ENCODE measurements around the gene CYP24A1.

CYP24A1 gene

DNA sequence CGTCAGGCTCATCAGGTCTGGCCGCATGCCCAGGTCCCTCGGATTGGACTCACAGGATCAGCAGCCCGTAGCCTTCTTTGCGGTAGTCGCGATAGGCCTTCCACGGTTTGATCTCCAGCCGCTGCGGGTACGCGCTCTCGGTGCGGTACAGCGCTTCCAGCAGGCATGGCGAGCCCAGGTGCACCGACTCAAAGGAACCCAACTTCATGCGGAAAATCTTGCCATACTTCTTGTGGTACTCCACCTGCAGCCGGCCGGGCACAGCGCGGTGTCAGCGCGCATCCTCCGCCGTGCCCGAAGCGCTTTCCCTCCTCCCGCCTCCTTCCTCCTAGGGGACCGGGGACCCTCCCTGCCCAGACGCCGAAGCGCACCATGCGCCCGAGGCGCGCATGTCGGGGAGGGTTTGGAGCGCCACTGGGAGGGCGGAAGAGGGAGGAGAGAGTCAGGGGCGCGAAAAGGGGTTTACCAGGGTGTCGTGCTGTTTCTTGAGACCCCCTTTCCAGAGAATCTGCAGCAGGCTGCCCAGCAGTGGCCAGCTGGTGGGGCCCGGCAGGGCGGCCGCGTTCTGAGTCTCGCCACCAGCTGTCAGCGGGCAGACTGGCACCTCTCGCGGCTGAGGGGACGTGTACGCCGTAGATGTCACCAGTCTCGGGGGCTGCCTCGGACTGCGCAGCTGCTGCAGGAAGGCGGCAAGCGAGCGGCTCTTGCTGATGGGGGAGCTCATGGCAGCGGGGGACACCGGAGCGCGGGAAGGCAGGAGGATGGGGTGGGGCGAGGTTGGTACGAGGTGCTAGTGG lies 732 bp downstream of the CYP24A1 start:
- DNase-seq, result peak; percentile 57

GRCh38 chr20:54172532-54172855 lies 1.3 kb downstream of the CYP24A1 start:
- no peak for DNase-seq

DNA sequence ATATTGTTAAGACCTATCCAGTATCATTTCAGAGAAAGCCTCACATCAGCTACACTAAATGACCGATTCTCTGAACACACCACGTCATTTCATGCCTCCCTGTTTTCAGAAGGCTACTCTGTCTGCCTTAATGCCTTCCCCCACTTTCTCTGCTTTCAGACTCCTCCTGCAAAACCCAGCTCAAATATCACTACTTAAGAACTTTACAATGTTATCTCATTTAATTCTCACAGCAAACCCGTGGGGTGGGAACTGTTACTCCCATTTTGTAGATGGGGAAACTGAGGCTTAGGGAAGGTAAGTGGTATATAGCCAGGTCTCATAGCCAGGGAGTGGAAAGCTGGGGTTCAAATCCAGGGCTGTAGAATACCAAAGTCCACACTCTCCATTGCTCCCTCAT lies 2.8 kb downstream of the CYP24A1 start:
- DNase-seq, result no peak

DNA sequence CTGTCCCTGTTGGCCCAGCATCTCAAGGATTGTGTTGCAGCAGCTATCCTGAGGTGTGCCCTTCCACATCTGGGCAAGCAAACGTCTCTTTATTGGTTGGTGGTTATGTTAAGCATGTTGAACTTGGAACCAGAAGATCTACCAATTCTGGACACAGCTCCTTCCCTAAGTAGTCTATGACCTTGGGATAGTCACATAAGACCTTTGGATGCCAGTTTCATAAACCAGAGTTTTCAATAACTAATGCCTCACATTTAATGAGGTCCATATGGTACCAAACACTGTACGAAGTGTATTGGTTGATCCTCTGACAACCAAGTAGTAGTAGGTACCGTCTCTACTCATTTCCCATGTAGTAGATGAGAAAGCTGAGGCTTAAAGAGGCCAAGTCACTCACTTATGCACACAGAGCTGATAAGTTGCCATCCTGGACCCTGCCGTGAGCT lies 3.7 kb downstream of the CYP24A1 start:
- no peak for DNase-seq

- DNase-seq, result no peak
Observed at GRCh38 chr20:54168961-54169862, 4.6 kb downstream of the CYP24A1 start.

GRCh38 chr20:54167909-54168872 lies 5.6 kb downstream of the CYP24A1 start:
- DNase-seq, result no peak

GRCh38 chr20:54166987-54167662 lies 6.7 kb downstream of the CYP24A1 start:
- DNase-seq, result no peak

GRCh38 chr20:54165803-54166202 lies 8.0 kb downstream of the CYP24A1 start:
- DNase-seq, result no peak

DNA sequence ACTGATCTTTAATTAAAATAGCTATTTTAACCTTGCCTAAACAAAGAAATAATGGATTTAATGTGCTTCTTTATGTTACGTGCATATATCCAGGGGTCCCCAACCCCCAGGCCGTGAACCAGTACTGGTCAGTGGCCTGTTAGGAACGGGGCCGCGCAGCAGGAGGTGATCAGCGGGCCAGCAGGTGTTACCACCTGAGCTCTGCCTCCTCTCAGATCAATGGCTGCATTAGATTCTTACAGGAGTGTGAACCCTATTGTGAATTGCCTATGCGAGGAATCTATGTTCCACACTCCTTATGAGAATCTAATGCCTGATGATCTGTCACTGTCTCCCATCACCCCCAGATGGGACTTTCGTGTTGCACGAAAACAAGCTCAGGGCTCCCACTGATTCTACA lies 8.8 kb downstream of the CYP24A1 start:
- DNase-seq, result no peak

DNA sequence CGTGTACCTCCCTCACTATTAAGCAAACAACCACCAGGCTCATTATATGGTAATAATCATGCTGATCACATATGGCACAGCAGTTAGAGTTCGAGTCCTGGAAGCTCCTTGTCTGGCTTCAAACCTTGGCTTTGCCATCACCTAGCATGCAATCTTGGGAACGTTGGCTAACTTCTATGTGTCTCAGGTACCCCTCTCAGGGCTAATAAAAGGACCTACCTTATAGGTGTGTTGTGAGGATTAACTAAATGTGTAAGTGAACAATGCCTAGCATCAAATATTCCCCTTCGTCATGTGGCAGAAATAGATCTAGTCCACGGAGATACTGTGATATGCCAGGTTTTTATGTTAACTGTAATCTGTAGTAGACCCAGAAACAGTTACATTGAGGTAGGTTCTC lies 10.4 kb downstream of the CYP24A1 start:
- DNase-seq, result no peak

DNA sequence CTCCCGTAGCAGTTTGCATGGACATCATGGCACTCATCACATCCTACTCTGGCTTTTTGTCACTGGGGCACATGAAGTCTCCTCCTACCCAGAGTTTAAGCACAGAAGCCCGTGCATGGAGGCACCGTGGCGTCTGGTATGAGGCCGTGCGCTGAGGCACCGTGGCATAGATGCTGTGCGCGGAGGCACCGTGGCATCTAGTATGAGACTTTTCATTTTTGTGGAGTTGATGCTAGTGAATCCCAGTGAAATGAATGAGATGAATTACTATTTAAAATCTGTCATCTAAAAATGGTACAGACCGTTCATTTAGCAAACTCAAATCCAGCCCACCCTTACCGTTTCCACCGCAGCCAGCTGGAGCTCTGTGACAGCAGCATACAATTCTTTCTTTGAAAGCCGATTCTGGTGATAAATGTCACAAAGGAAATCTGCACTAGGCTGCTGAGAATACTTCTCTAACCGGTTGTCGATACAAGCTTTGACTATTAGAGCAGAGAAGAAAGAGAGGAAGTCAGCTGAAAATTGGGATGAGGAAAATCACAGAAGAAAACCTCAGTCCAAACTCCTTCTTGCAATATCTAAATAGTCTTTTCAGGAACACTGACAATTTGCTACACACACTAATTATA lies 11.3 kb downstream of the CYP24A1 start:
- no peak for DNase-seq

- DNase-seq, result no peak
Observed at GRCh38 chr20:54161821-54162149, 12.0 kb downstream of the CYP24A1 start.

- DNase-seq, result no peak
Observed at GRCh38 chr20:54161008-54161820, 12.6 kb downstream of the CYP24A1 start.

DNA sequence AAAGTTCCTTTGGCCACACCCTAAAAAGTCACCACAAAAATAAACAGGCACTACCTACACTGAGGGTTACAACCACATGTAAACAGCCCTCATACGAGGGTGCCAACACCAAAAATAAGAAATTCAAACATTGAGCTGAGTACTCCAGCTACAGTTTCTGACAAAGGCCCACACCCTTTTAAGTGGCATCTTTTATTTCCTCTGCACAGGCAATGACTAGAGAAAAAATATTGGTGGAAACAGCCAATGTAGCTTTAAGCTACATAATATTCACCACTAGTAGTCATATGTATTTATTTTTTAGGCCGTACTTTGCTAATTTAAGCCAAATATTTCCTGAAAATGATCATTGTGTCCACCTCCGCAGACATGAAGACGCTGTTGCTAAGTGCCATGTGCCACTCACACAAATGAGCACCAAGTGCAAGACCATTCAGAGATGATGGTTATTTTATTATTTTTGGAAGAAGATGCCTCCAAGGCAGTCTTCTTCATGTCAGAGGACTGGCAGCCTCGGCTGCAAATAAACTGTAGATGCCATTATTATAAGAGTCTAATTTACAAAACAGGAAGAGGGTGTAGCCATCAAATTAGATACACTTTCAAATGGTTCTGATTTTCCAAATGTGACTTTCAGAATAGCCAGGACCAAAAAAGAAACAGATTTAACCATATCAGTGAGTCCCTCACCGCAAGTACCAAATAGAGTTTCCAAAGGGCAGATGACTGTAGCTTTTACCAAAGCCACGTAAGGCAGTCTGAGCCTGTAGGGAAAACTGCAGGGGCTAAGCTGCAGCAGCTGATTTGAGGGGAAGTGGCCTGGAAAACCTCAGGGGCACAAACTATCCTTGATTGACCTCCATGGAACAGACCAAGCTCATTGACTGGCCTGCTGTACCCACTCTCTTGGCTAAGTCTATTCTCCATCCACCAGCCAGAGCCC lies 13.4 kb downstream of the CYP24A1 start:
- no peak for DNase-seq

DNA sequence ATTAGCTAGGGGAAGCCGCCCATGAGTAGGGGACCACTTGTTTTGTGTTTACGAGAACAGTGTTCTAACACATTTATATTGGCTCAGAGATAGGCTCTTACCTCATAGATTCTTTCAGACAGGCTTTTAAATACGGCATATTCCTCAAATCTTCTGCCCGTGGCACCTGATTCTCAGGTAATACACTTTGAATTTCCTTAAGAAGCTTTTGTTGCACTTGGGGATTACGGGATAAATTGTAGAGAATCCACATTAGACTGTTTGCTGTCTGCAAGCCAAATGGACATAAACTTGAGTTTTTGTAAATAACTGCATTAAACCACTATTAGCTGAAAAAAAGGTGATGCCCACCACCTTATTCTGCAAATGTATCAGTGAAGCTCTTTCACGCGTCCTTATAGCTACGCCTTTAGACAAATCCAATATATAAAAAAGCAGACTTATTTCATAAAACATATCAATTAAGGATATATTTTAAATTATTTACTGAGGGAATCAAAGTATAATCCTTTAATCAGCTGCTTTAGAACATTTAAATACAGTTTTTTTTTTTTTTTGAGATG lies 14.8 kb downstream of the CYP24A1 start:
- no peak for DNase-seq

DNA sequence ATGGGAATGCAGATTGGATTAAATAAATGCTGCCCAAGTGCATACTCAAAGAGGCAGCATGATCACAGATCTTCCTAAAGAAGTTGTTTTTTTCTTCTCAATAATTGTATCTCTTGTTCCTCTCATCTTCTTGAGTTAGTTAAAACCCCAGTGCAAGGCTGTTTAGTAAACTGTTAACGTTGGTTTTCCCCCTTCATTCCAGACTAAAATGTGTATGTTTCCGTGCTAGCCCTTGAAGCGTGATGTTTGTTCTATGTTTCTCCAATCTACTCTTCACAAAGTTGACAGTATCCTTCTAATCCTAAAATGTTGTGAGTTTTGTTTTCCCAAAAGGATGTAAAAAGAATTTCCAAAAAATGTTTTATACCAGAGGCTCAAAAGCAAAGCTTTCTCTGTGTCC lies 15.6 kb downstream of the CYP24A1 start:
- DNase-seq, result no peak

GRCh38 chr20:54156981-54157835 lies 16.6 kb downstream of the CYP24A1 start:
- no peak for DNase-seq

DNA sequence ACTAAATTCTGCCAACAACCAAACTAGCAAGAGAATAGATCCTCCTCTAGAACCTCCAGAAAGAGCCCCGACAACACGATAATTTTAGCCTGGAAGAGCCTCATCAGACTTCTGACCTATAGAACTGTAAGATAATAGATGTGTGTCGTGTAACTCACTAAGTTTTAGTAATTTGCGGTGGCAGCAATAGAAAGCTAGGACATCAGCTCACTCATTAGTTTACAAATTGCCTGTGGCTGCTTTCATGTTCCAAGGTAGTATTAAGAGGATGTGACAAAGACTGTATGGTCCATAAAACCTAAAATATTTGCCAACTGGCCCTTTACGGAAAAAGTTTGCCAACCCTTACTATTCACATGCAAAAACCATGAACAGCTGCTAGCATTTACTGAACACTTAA lies 17.3 kb downstream of the CYP24A1 start:
- DNase-seq, result no peak
